WTC11 (cell line): ENCODE data around the gene PSMA1. TPM values are rescaled to one million over a fixed set of nuclear protein-coding genes. Genes with fewer than 3 reads are reported as not detected.

Experiments used
- ATAC-seq: fragments of 200-7000 bp; cut with Tn5 transposase; 2 replicates; pipeline ENCODE4 v1.10.0; 2021; ENCODE audit warnings: mild to moderate bottlenecking, moderate library complexity
- Bru-seq: library from RNA; stranded (reverse); fragments of 400-500 nt; gene quantifications from one replicate; lab custom pipeline; 2021; lab: Mats Ljungman, UMichigan
- CTCF ChIA-PET: fragments of 300-600 bp; sonication (Branson Sonifier 250); formaldehyde crosslinking; loops from one replicate; lab custom pipeline; 2021; ENCODE audit warnings: antibody characterized with exemption; lab: Charles Lee
- POLR2A ChIA-PET: fragments of 350-600 bp; sonication (Branson Sonifier 250); formaldehyde crosslinking; loops from one replicate; lab custom pipeline; 2021; ENCODE audit warnings: antibody characterized with exemption; lab: Charles Lee
- DNase-seq: peaks from one replicate; pipeline ENCODE4 v3.0.0; 2021; ENCODE audit warnings: low spot score
- H3K27ac Mint-ChIP-seq: 2 replicates; pipeline ENCODE4 v1.8.0; 2021; ENCODE audit warnings: mixed read lengths
- H3K27me3 Mint-ChIP-seq: 2 replicates; pipeline ENCODE4 v1.8.0; 2021; ENCODE audit warnings: low read depth, mild to moderate bottlenecking, moderate library complexity, mixed read lengths
- H3K36me3 Mint-ChIP-seq: 2 replicates; pipeline ENCODE4 v1.8.0; 2021; ENCODE audit warnings: mixed read lengths
- H3K4me1 Mint-ChIP-seq: 2 replicates; pipeline ENCODE4 v1.8.0; 2022; ENCODE audit warnings: mixed read lengths
- H3K4me3 Mint-ChIP-seq: 2 replicates; pipeline ENCODE4 v1.8.0; 2021; ENCODE audit warnings: mild to moderate bottlenecking, moderate library complexity, mixed read lengths
- H3K9me3 Mint-ChIP-seq: 2 replicates; pipeline ENCODE4 v1.8.0; 2021; ENCODE audit warnings: mixed read lengths
- ELF4 ChIP-seq: sonication (generic); formaldehyde crosslinking; IDR thresholded peaks from 2 replicates; pipeline ENCODE4 v1.8.1; 2022; ENCODE audit warnings: low read depth, mild to moderate bottlenecking, moderate library complexity, missing genetic modification reagents
- ESRRA ChIP-seq: sonication (generic); formaldehyde crosslinking; IDR thresholded peaks from 2 replicates; pipeline ENCODE4 v1.8.1; 2022; ENCODE audit warnings: mild to moderate bottlenecking, missing genetic modification reagents, borderline replicate concordance
- ETV6 ChIP-seq: sonication (generic); formaldehyde crosslinking; IDR thresholded peaks from 2 replicates; pipeline ENCODE4 v1.8.1; 2022; ENCODE audit warnings: mild to moderate bottlenecking, missing genetic modification reagents
- GABPB1 ChIP-seq: sonication (generic); formaldehyde crosslinking; IDR thresholded peaks from 2 replicates; pipeline ENCODE4 v1.8.1; 2023; ENCODE audit warnings: mild to moderate bottlenecking, missing genetic modification reagents
- JUN ChIP-seq: sonication (generic); formaldehyde crosslinking; IDR thresholded peaks from 2 replicates; pipeline ENCODE4 v1.8.0; 2023; ENCODE audit warnings: mild to moderate bottlenecking, missing genetic modification reagents
- NFE2L1 ChIP-seq: sonication (generic); formaldehyde crosslinking; IDR thresholded peaks from 2 replicates; pipeline ENCODE4 v1.8.1; 2023; ENCODE audit warnings: missing genetic modification reagents
- SOX15 ChIP-seq: fragments of 250-450 bp; sonication (Bioruptor Pico); IDR thresholded peaks from 2 replicates; pipeline ENCODE4 v1.9.0; 2021; ENCODE audit warnings: mild to moderate bottlenecking
- TEAD1 ChIP-seq: sonication (generic); formaldehyde crosslinking; IDR thresholded peaks from 2 replicates; pipeline ENCODE4 v1.8.0; 2022; ENCODE audit warnings: mild to moderate bottlenecking, missing genetic modification reagents
- ZNF232 ChIP-seq: sonication (generic); formaldehyde crosslinking; IDR thresholded peaks from 2 replicates; pipeline ENCODE4 v1.8.0; 2022; ENCODE audit warnings: mild to moderate bottlenecking, missing genetic modification reagents
- ZNF317 ChIP-seq: sonication (generic); formaldehyde crosslinking; IDR thresholded peaks from 2 replicates; pipeline ENCODE4 v1.8.1; 2023; ENCODE audit warnings: low read depth, mild to moderate bottlenecking, moderate library complexity, missing genetic modification reagents, borderline replicate concordance
- long read RNA-seq, 3 experiments: library from RNA in 1 of 3; library from capped mRNA in 1 of 3; library from polyadenylated mRNA in 1 of 3; unstranded in 2 of 3; stranded (forward) in 1 of 3; transcript quantifications; one replicate each; pipeline ENCODE4 v2.0.0, GENCODE V29; 2021
- total RNA-seq: library from RNA; stranded (reverse); gene quantifications from 3 replicates; pipeline ENCODE4 v1.2.3, GENCODE V29; 2021
- TF ChIP-seq, protein P1 (sequence below): sonication (generic); formaldehyde crosslinking; IDR thresholded peaks from 2 replicates; pipeline ENCODE4 v1.8.0; 2022; ENCODE audit warnings: mild to moderate bottlenecking, missing genetic modification reagents
- TF ChIP-seq, protein P2 (sequence below): sonication (generic); formaldehyde crosslinking; IDR thresholded peaks from 2 replicates; pipeline ENCODE4 v1.8.0; 2023; ENCODE audit warnings: missing genetic modification reagents
- TF ChIP-seq, protein P3 (sequence below): sonication (generic); formaldehyde crosslinking; IDR thresholded peaks from 2 replicates; pipeline ENCODE4 v1.8.0; 2022; ENCODE audit warnings: mild to moderate bottlenecking, missing genetic modification reagents
- TF ChIP-seq, protein P4 (sequence below): sonication (generic); formaldehyde crosslinking; IDR thresholded peaks from 2 replicates; pipeline ENCODE4 v1.8.0; 2022; ENCODE audit warnings: mild to moderate bottlenecking, missing genetic modification reagents
- TF ChIP-seq, protein P5 (sequence below): sonication (generic); formaldehyde crosslinking; IDR thresholded peaks from 2 replicates; pipeline ENCODE4 v1.8.1; 2022; ENCODE audit warnings: mild to moderate bottlenecking, moderate library complexity, missing genetic modification reagents
- TF ChIP-seq, protein P6 (sequence below): sonication (generic); formaldehyde crosslinking; IDR thresholded peaks from 2 replicates; pipeline ENCODE4 v1.8.1; 2022; ENCODE audit warnings: missing genetic modification reagents, borderline replicate concordance
- TF ChIP-seq, protein P7 (sequence below): sonication (generic); formaldehyde crosslinking; IDR thresholded peaks from 2 replicates; pipeline ENCODE4 v1.8.1; 2023; ENCODE audit warnings: mild to moderate bottlenecking, moderate library complexity, missing genetic modification reagents
- TF ChIP-seq, protein P8 (sequence below): sonication (generic); formaldehyde crosslinking; IDR thresholded peaks from 2 replicates; pipeline ENCODE4 v1.8.0; 2023; ENCODE audit warnings: missing genetic modification reagents, mild to moderate bottlenecking, borderline replicate concordance

Gene PSMA1
- total RNA-seq (139 to 143 TPM (median 140 TPM) in 3 replicates), Bru-seq, nascent RNA (percentile 62 among the genes with signal in this experiment)
- long read RNA-seq, experiment 1, transcript PSMA1-201 (10 exons, 1,505 nt) = major isoform, 286 of 392 reads
- long read RNA-seq, experiment 1, transcript PSMA1-209 (10 exons, 1,527 nt) = minor isoform, 18 of 392 reads
- long read RNA-seq, experiment 1, partial matches to known transcripts = 17 of 392 reads
- long read RNA-seq, experiment 1, other reads (novel, unspliced or antisense) = 68 of 392 reads
- long read RNA-seq, experiment 2, transcript PSMA1-201 (10 exons, 1,505 nt) = major isoform, 135 of 238 reads
- long read RNA-seq, experiment 2, transcript PSMA1-209 (10 exons, 1,527 nt) = minor isoform, 5 of 238 reads
- long read RNA-seq, experiment 2, partial matches to known transcripts = 27 of 238 reads
- long read RNA-seq, experiment 2, other reads (novel, unspliced or antisense) = 70 of 238 reads
- long read RNA-seq, experiment 3, transcript PSMA1-209 (10 exons, 1,527 nt) = minor isoform, 48 of 885 reads
- long read RNA-seq, experiment 3, transcript PSMA1-201 (10 exons, 1,505 nt) = major isoform, 711 of 885 reads
- long read RNA-seq, experiment 3, partial matches to known transcripts = 8 of 885 reads
- long read RNA-seq, experiment 3, other reads (novel, unspliced or antisense) = 118 of 885 reads

DNA sequence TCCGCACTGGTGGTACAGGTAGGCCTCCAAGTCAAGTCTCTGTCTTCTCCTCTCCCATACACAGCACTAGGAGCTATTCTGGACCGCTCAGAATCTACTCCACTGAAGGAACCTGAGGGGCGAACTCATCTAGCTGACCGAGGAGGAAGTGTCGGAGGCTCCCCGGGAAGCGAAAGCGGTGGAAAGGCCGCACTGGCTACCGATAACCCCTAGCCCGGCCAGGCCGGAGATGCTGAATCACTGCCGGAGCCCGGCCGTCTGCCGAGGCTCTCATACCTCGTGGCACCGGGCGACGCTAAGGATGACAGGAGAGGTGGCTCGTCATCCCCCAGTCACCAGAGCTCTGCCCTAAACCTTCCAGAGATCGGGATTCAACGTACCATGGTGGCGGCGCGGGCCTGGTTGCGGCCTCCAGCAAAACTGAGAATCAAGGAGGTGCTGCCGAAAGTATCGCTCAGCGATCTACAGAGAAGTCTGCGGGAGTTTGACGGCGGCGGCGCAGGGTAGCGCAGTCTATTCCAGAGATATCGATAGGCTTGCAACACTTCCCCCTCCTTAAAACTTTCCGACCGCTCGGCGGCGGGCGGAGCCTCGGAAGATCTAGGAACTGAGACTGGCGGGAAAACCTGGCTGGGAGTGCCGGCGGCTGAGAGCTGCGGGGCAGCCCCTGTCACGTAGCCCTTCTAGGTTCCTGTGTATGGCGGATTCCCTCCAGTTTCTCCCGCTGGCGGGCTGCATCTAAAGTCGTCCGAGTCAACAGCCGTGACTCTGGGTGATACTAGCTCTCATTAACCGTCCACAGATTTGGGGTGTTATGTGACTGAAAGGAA, at the start of gene PSMA1:
Gene PSMA1, minus strand, starts transcription at position 470 of the 830 bp plus-strand sequence. Its CDS starts 87 bp downstream, at position 383.
- POLR2A ChIA-PET = interaction anchor here (0.6 to 1.4 kb wide), 10 partner anchors 10 to 1678 kb away, joined by 3 to 9 read pairs (median 4); no protein-coding TSS in a partner anchor
- Mint-ChIP-seq H3K27me3 (no peaks in the 10 kb centered on the region), H3K27ac (peak within 1 kb of the TSS; percentile 97), H3K36me3 (peaks cover 17% of the 10 kb centered on the region), H3K9me3 (no peaks in the 10 kb centered on the region), H3K4me3 (peak within 1 kb of the TSS; percentile 96), H3K4me1 (peaks cover 11% of the 10 kb centered on the region)
- ATAC-seq (peak; percentile 94), DNase-seq (peak; percentile 97)
- CTCF ChIA-PET = interaction anchor here (1.1 to 2.9 kb wide), 6 partner anchors 11 to 387 kb away, joined by 3 to 27 read pairs (median 4); partner anchors contain the start of gene CYP2R1
- TF ChIP-seq JUN (CRISPR knock-in tag) (0 out of 2 replicates have a peak, but pooled peaks have one; percentile 68), GABPB1 (peak; percentile 60), TEAD1 (CRISPR knock-in tag) (0 out of 2 replicates have a peak, but pooled peaks have one; percentile 62), SOX15 (CRISPR knock-in tag) (no peak), ZNF232 (CRISPR knock-in tag) (peak; percentile 91; the same call in 1 of the 2 replicates), ELF4 (CRISPR knock-in tag) (peak; percentile 37; the same call in 1 of the 2 replicates), NFE2L1 (CRISPR knock-in tag) (peak; percentile 87), ZNF317 (CRISPR knock-in tag) (no peak), ETV6 (CRISPR knock-in tag) (peak; percentile 86), ESRRA (CRISPR knock-in tag) (no peak)
- TF ChIP-seq, protein P1, sequence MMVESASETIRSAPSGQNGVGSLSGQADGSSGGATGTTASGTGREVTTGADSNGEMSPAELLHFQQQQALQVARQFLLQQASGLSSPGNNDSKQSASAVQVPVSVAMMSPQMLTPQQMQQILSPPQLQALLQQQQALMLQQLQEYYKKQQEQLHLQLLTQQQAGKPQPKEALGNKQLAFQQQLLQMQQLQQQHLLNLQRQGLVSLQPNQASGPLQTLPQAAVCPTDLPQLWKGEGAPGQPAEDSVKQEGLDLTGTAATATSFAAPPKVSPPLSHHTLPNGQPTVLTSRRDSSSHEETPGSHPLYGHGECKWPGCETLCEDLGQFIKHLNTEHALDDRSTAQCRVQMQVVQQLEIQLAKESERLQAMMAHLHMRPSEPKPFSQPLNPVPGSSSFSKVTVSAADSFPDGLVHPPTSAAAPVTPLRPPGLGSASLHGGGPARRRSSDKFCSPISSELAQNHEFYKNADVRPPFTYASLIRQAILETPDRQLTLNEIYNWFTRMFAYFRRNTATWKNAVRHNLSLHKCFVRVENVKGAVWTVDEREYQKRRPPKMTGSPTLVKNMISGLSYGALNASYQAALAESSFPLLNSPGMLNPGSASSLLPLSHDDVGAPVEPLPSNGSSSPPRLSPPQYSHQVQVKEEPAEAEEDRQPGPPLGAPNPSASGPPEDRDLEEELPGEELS (CRISPR knock-in tag) = 0 out of 2 replicates have a peak, but pooled peaks have one; percentile 22
- TF ChIP-seq, protein P2, sequence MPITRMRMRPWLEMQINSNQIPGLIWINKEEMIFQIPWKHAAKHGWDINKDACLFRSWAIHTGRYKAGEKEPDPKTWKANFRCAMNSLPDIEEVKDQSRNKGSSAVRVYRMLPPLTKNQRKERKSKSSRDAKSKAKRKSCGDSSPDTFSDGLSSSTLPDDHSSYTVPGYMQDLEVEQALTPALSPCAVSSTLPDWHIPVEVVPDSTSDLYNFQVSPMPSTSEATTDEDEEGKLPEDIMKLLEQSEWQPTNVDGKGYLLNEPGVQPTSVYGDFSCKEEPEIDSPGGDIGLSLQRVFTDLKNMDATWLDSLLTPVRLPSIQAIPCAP = 0 out of 2 replicates have a peak, but pooled peaks have one; percentile 7
- TF ChIP-seq, protein P3, sequence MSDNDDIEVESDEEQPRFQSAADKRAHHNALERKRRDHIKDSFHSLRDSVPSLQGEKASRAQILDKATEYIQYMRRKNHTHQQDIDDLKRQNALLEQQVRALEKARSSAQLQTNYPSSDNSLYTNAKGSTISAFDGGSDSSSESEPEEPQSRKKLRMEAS (CRISPR knock-in tag) = peak; percentile 88
- TF ChIP-seq, protein P4, sequence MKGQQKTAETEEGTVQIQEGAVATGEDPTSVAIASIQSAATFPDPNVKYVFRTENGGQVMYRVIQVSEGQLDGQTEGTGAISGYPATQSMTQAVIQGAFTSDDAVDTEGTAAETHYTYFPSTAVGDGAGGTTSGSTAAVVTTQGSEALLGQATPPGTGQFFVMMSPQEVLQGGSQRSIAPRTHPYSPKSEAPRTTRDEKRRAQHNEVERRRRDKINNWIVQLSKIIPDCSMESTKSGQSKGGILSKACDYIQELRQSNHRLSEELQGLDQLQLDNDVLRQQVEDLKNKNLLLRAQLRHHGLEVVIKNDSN (CRISPR knock-in tag) = peak; percentile 52; the same call in 1 of the 2 replicates
- TF ChIP-seq, protein P5, sequence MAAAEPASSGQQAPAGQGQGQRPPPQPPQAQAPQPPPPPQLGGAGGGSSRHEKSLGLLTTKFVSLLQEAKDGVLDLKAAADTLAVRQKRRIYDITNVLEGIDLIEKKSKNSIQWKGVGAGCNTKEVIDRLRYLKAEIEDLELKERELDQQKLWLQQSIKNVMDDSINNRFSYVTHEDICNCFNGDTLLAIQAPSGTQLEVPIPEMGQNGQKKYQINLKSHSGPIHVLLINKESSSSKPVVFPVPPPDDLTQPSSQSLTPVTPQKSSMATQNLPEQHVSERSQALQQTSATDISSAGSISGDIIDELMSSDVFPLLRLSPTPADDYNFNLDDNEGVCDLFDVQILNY (CRISPR knock-in tag) = peak; percentile 94
- TF ChIP-seq, protein P6, sequence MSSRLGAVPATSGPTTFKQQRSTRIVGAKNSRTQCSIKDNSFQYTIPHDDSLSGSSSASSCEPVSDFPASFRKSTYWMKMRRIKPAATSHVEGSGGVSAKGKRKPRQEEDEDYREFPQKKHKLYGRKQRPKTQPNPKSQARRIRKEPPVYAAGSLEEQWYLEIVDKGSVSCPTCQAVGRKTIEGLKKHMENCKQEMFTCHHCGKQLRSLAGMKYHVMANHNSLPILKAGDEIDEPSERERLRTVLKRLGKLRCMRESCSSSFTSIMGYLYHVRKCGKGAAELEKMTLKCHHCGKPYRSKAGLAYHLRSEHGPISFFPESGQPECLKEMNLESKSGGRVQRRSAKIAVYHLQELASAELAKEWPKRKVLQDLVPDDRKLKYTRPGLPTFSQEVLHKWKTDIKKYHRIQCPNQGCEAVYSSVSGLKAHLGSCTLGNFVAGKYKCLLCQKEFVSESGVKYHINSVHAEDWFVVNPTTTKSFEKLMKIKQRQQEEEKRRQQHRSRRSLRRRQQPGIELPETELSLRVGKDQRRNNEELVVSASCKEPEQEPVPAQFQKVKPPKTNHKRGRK (CRISPR knock-in tag) = 0 out of 2 replicates have a peak, but pooled peaks have one; percentile 73
- TF ChIP-seq, protein P7, sequence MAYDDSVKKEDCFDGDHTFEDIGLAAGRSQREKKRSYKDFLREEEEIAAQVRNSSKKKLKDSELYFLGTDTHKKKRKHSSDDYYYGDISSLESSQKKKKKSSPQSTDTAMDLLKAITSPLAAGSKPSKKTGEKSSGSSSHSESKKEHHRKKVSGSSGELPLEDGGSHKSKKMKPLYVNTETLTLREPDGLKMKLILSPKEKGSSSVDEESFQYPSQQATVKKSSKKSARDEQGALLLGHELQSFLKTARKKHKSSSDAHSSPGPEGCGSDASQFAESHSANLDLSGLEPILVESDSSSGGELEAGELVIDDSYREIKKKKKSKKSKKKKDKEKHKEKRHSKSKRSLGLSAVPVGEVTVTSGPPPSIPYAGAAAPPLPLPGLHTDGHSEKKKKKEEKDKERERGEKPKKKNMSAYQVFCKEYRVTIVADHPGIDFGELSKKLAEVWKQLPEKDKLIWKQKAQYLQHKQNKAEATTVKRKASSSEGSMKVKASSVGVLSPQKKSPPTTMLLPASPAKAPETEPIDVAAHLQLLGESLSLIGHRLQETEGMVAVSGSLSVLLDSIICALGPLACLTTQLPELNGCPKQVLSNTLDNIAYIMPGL (CRISPR knock-in tag) = peak; percentile 78
- TF ChIP-seq, protein P8, sequence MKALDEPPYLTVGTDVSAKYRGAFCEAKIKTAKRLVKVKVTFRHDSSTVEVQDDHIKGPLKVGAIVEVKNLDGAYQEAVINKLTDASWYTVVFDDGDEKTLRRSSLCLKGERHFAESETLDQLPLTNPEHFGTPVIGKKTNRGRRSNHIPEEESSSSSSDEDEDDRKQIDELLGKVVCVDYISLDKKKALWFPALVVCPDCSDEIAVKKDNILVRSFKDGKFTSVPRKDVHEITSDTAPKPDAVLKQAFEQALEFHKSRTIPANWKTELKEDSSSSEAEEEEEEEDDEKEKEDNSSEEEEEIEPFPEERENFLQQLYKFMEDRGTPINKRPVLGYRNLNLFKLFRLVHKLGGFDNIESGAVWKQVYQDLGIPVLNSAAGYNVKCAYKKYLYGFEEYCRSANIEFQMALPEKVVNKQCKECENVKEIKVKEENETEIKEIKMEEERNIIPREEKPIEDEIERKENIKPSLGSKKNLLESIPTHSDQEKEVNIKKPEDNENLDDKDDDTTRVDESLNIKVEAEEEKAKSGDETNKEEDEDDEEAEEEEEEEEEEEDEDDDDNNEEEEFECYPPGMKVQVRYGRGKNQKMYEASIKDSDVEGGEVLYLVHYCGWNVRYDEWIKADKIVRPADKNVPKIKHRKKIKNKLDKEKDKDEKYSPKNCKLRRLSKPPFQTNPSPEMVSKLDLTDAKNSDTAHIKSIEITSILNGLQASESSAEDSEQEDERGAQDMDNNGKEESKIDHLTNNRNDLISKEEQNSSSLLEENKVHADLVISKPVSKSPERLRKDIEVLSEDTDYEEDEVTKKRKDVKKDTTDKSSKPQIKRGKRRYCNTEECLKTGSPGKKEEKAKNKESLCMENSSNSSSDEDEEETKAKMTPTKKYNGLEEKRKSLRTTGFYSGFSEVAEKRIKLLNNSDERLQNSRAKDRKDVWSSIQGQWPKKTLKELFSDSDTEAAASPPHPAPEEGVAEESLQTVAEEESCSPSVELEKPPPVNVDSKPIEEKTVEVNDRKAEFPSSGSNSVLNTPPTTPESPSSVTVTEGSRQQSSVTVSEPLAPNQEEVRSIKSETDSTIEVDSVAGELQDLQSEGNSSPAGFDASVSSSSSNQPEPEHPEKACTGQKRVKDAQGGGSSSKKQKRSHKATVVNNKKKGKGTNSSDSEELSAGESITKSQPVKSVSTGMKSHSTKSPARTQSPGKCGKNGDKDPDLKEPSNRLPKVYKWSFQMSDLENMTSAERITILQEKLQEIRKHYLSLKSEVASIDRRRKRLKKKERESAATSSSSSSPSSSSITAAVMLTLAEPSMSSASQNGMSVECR (CRISPR knock-in tag) = peak; percentile 85; the same call in 1 of the 2 replicates
